ENCODE measurements around the gene SYT7. TPM values are rescaled to one million over a fixed set of nuclear protein-coding genes. Genes with fewer than 3 reads are reported as not detected.
A peak's percentile ranks its signal among the peaks of the same experiment; 100 is the strongest.

The SYT7 gene
- total and polyA plus RNA-seq, 2 donors (not counting 1 experiment from before 2014, with no cell fraction given), result not detected

DNA sequence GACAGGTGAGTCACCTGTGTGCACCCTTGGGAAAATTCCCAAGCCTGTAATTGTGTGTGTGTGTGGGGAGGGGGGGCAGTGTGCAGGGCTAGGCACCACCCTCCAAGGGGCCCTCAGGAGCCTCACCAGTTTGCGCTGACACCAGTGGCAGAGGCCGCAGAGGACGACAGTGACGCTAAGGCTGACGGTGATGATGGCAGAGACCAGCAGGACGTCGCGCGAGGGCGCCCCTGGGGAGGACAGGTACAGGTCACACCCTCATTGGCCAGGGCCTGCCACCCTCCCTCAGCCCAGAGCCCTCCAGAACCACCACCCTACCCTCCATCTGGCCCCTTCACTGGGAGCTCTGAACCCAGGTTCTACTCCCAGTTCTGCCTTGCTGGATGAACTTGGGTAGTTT, 24.9 kb downstream of the SYT7 start:
- peaks cover 0 to 53% (median 7%) of the 10 kb centered on the region in 4 experiments for H3K27me3 ChIP-seq (replicated peaks in 1 of 4; ENCODE audit: control extremely low read depth in 1 of 4, control insufficient read depth in 3 of 4, insufficient read depth in 4 of 4, low read length in 3 of 4)
- no peak overlapping the region for H3K4me3 Mint-ChIP-seq
- H3K4me1 ChIP-seq (ENCODE audit: control insufficient read depth in 2 of 2, insufficient read depth in 2 of 2, low read length in 2 of 2), result peaks cover 0 to 8% of the 10 kb centered on the region in 2 donors
- H3K36me3 ChIP-seq (replicated peaks in 1 of 2; ENCODE audit: control extremely low read depth in 1 of 2, control insufficient read depth in 1 of 2, extremely low read depth in 1 of 2, insufficient read depth in 2 of 2, low read length in 1 of 2), result no peaks in the 10 kb centered on the region
- H3K9me3 ChIP-seq (ENCODE audit: control extremely low read depth in 1 of 3, control insufficient read depth in 2 of 3, insufficient read depth in 1 of 3, low read length in 2 of 3), result no peaks in the 10 kb centered on the region
- H3K79me2 ChIP-seq (ENCODE audit: control insufficient read depth, insufficient read depth, low read length), result no peaks in the 10 kb centered on the region
- no peak overlapping the region for H2AFZ ChIP-seq (ENCODE audit: insufficient read depth, low read depth, low read length, poor library complexity, severe bottlenecking)
- DNase-seq (no peak), ATAC-seq (ENCODE audit: low read depth) (no peak)
- no peak overlapping the region for H3K4me2 ChIP-seq (replicated peaks; ENCODE audit: low read depth, low read length, poor library complexity, severe bottlenecking)
- H3K9ac ChIP-seq (ENCODE audit: low read length), result no peak overlapping the region
- ChIA-PET POLR2A (no interaction called here), CTCF (no interaction called here)
- H4K20me1 ChIP-seq (ENCODE audit: control insufficient read depth, insufficient read depth, low read length, poor library complexity, severe bottlenecking), result no peaks in the 10 kb centered on the region
- peaks cover 62% of the 10 kb centered on the region for H3K27me3 Mint-ChIP-seq
- 63% methylated on average over 10 of the region's 10 CpGs for WGBS (ENCODE audit: insufficient coverage)
- TF ChIP-seq EZH2 (IDR thresholded peaks at IDR 0.05; ENCODE audit: borderline replicate concordance, insufficient read depth, low read depth, low read length, poor library complexity, severe bottlenecking) (no peak), CTCF (IDR thresholded peaks at IDR 0.05) (no peak)
- H3K4me3 ChIP-seq (ENCODE audit: control extremely low read depth in 1 of 5, extremely low read depth in 1 of 5, insufficient read depth in 1 of 5, low read depth in 2 of 5, low read length in 4 of 5), result no peak overlapping the region
- no peak overlapping the region for H3K27ac ChIP-seq (ENCODE audit: low read length in 2 of 2)
- H3K4me1 Mint-ChIP-seq, result peaks cover 6% of the 10 kb centered on the region
- intact Hi-C loops (cut with micrococcal nuclease), result no loop called here
- H3K27ac Mint-ChIP-seq, result no peak overlapping the region
- no peaks in the 10 kb centered on the region for H3K9me3 Mint-ChIP-seq (ENCODE audit: insufficient read depth)

DNA sequence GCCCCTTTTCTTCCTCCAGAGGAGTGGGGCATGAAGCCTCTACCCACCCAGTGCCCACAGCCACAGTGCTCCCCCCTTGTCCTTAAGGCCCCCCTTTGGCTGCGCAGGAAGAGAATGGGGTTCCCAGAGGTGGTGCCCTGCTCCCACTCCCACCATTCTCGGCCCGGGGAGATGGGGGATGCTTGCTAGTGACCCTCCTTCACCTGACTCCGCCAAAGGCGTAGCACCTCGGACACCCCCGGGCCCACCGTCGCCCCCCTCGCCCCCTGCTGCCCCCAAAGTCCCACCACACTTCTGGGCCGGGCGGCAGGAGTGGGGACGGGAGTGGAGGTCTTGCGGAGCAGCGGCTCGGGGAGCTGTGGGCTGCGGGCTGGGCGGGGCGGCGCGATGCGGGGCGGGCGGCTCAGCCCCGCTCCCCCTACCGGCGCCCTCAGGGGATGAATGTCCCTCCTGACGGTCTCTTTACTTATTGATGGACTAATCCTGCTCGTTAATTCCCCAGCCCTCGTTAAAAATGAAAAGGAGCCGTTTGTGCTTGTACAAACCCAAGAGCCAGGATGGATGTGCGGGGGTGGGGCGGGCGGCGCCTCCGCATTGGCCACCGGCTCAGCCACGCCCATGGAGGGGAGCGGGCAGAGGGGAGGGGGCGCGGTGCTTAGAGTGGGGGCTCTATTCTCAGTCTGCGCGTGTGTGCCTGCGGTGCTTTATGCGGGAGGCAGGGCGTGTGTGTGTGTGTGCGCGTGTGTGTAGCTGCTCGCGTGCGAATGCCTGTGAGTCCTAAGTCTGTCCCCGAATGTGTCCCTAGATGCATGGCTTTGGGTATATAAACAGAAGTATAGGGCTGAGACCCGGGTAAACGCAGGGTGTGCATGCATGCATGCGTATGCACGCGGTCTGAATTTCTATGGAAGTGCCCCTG, 25.6 kb downstream of the SYT7 start:
- H3K4me3 Mint-ChIP-seq, result no peak overlapping the region
- peaks cover 0 to 8% of the 10 kb centered on the region in 2 donors for H3K4me1 ChIP-seq (ENCODE audit: control insufficient read depth in 2 of 2, insufficient read depth in 2 of 2, low read length in 2 of 2)
- peaks cover 56% of the 10 kb centered on the region for H3K27me3 Mint-ChIP-seq
- intact Hi-C loops (cut with micrococcal nuclease), result no loop called here
- TF ChIP-seq CTCF (IDR thresholded peaks at IDR 0.05) (no peak), EZH2 (IDR thresholded peaks at IDR 0.05; ENCODE audit: borderline replicate concordance, insufficient read depth, low read depth, low read length, poor library complexity, severe bottlenecking) (no peak)
- no peak overlapping the region for H3K9ac ChIP-seq (ENCODE audit: low read length)
- H3K4me1 Mint-ChIP-seq, result peaks cover 6% of the 10 kb centered on the region
- H3K9me3 Mint-ChIP-seq (ENCODE audit: insufficient read depth), result no peaks in the 10 kb centered on the region
- H3K27ac Mint-ChIP-seq, result no peak overlapping the region
- no peaks in the 10 kb centered on the region for H3K79me2 ChIP-seq (ENCODE audit: control insufficient read depth, insufficient read depth, low read length)
- ChIA-PET CTCF (no interaction called here), POLR2A (no interaction called here)
- ATAC-seq (ENCODE audit: low read depth) (no peak), DNase-seq (no peak)
- peak overlapping the region; percentile 10 for H2AFZ ChIP-seq (ENCODE audit: insufficient read depth, low read depth, low read length, poor library complexity, severe bottlenecking)
- H4K20me1 ChIP-seq (ENCODE audit: control insufficient read depth, insufficient read depth, low read length, poor library complexity, severe bottlenecking), result no peaks in the 10 kb centered on the region
- H3K27me3 ChIP-seq (replicated peaks in 1 of 4; ENCODE audit: control extremely low read depth in 1 of 4, control insufficient read depth in 3 of 4, insufficient read depth in 4 of 4, low read length in 3 of 4), result peaks cover 0 to 47% (median 7%) of the 10 kb centered on the region in 4 experiments
- H3K9me3 ChIP-seq (ENCODE audit: control extremely low read depth in 1 of 3, control insufficient read depth in 2 of 3, insufficient read depth in 1 of 3, low read length in 2 of 3), result no peaks in the 10 kb centered on the region
- WGBS (ENCODE audit: insufficient coverage), result 7% methylated on average over 46 of the region's 57 CpGs
- no peaks in the 10 kb centered on the region for H3K36me3 ChIP-seq (replicated peaks in 1 of 2; ENCODE audit: control extremely low read depth in 1 of 2, control insufficient read depth in 1 of 2, extremely low read depth in 1 of 2, insufficient read depth in 2 of 2, low read length in 1 of 2)
- no peak overlapping the region for H3K4me2 ChIP-seq (replicated peaks; ENCODE audit: low read depth, low read length, poor library complexity, severe bottlenecking)
- no peak overlapping the region for H3K27ac ChIP-seq (ENCODE audit: low read length in 2 of 2)
- no peak overlapping the region for H3K4me3 ChIP-seq (ENCODE audit: control extremely low read depth in 1 of 5, extremely low read depth in 1 of 5, insufficient read depth in 1 of 5, low read depth in 2 of 5, low read length in 4 of 5)
